Hepatocyte (in vitro differentiated cells): ENCODE measurements around the gene CELA1. TPM values are rescaled to one million over a fixed set of nuclear protein-coding genes. Genes with fewer than 3 reads are reported as not detected.
"Not testable (repeated sequence)": the region's sequence is repeated elsewhere in the genome, so short reads cannot be mapped to it uniquely, and the experiment has no call there.

Experiments used
- DNase-seq: peaks from one replicate; pipeline ENCODE4 v3.0.0-alpha.2; 2016; ENCODE audit warnings: low spot score
- H2AFZ ChIP-seq: fragments of 200-600 bp; sonication (generic); 2 replicates; pipeline ENCODE4 v1.6.0; 2016; ENCODE audit warnings: antibody characterized with exemption, mild to moderate bottlenecking
- H3K27ac ChIP-seq: fragments of 200-600 bp; sonication (generic); 2 replicates; pipeline ENCODE4 v1.5.1; 2016; ENCODE audit warnings: mild to moderate bottlenecking
- H3K27me3 ChIP-seq: fragments of 200-600 bp; sonication (generic); 2 replicates; pipeline ENCODE4 v1.6.1; 2016
- H3K36me3 ChIP-seq: fragments of 200-600 bp; sonication (generic); replicated peaks from 2 replicates; pipeline ENCODE4 v1.5.1; 2016; ENCODE audit warnings: low read depth; ENCODE audit not compliant: insufficient read depth
- H3K4me1 ChIP-seq: fragments of 200-600 bp; sonication (generic); 2 replicates; pipeline ENCODE4 v1.5.1; 2016; ENCODE audit warnings: mild to moderate bottlenecking, moderate library complexity; ENCODE audit not compliant: insufficient read depth
- H3K4me2 ChIP-seq: fragments of 200-600 bp; sonication (generic); 2 replicates; pipeline ENCODE4 v1.6.0; 2016
- H3K4me3 ChIP-seq: fragments of 200-600 bp; sonication (generic); 2 replicates; pipeline ENCODE4 v1.5.1; 2016; ENCODE audit warnings: mild to moderate bottlenecking
- H3K79me2 ChIP-seq: fragments of 200-600 bp; sonication (generic); 2 replicates; pipeline ENCODE4 v1.6.0; 2017; ENCODE audit warnings: mild to moderate bottlenecking
- H3K9me2 ChIP-seq: fragments of 200-600 bp; sonication (generic); replicated peaks from 2 replicates; pipeline ENCODE4 v1.6.0; 2017; ENCODE audit warnings: mild to moderate bottlenecking; ENCODE audit not compliant: insufficient read depth
- H3K9me3 ChIP-seq: fragments of 200-600 bp; sonication (generic); 2 replicates; pipeline ENCODE4 v1.5.1; 2016; ENCODE audit warnings: low read depth, mild to moderate bottlenecking
- H4K20me1 ChIP-seq: fragments of 200-600 bp; sonication (generic); 2 replicates; pipeline ENCODE4 v1.6.0; 2016; ENCODE audit warnings: mild to moderate bottlenecking; ENCODE audit not compliant: insufficient read depth, poor library complexity, severe bottlenecking
- CTCF ChIP-seq: fragments of 200-600 bp; sonication (generic); IDR thresholded peaks from 2 replicates; pipeline ENCODE4 v1.5.1; 2016; ENCODE audit warnings: antibody characterized with exemption, mild to moderate bottlenecking; ENCODE audit not compliant: poor library complexity
- EZH2 ChIP-seq: fragments of 200-600 bp; sonication (generic); IDR thresholded peaks from 2 replicates; pipeline ENCODE4 v1.6.1; 2016; ENCODE audit warnings: antibody characterized with exemption, mild to moderate bottlenecking, borderline replicate concordance
- EZH2phosphoT487 ChIP-seq: fragments of 200-600 bp; sonication (generic); IDR thresholded peaks from one replicate; pipeline ENCODE4 v1.6.1; 2018; ENCODE audit warnings: antibody characterized with exemption, mild to moderate bottlenecking, low read depth, moderate library complexity; ENCODE audit not compliant: unreplicated experiment, severe bottlenecking
- WGBS: methylation state at CpG from one replicate; pipeline ENCODE4 v1.1.6; 2016; ENCODE audit warnings: low lambda C conversion rate; ENCODE audit errors: missing lambda C conversion rate; 5-methylcytosine and 5-hydroxymethylcytosine counted together
- polyA plus RNA-seq: library from polyadenylated mRNA; unstranded; fragments of >200 nt; fragmentation: Nextera tagmentation; extraction: Ambion mirVana; gene quantifications from 2 replicates; pipeline ENCODE4 v1.2.1, GENCODE V29; 2016
- total RNA-seq: library from RNA; depleted of rRNA; stranded (reverse); fragments of >200 nt; gene quantifications from 2 replicates; pipeline ENCODE4 v1.2.3, GENCODE V29; 2014

CELA1 gene
- total and polyA plus RNA-seq, 2 experiments from 2014 or later: not detected

GRCh38 chr12:51341251-51342007, 5.0 kb downstream of the CELA1 start:
- H3K27ac ChIP-seq: no peak overlapping the region
- DNase-seq: peak; percentile 81
- no peaks in the 10 kb centered on the region for H3K79me2 ChIP-seq
- peak overlapping the region; percentile 77 for H3K4me2 ChIP-seq
- 34% methylated on average over 9 of the region's 9 CpGs for WGBS
- no peaks in the 10 kb centered on the region for H4K20me1 ChIP-seq
- no peaks in the 10 kb centered on the region for H3K4me1 ChIP-seq
- no peaks in the 10 kb centered on the region for H3K9me3 ChIP-seq
- TF ChIP-seq EZH2 (no peak), CTCF (peak; percentile 97)
- no peaks in the 10 kb centered on the region for H3K27me3 ChIP-seq
- no peaks in the 10 kb centered on the region for H3K9me2 ChIP-seq
- H3K36me3 ChIP-seq: no peaks in the 10 kb centered on the region
- peak overlapping the region; percentile 73 for H2AFZ ChIP-seq
- H3K4me3 ChIP-seq: no peak overlapping the region

- WGBS: 86% methylated on average over 6 of the region's 6 CpGs
- H3K36me3 ChIP-seq: no peaks in the 10 kb centered on the region
- no peak overlapping the region for H3K4me3 ChIP-seq
- no peak overlapping the region for H3K4me2 ChIP-seq
- H2AFZ ChIP-seq: no peak overlapping the region
- H3K9me3 ChIP-seq: no peaks in the 10 kb centered on the region
- H3K27me3 ChIP-seq: no peaks in the 10 kb centered on the region
- TF ChIP-seq CTCF (no peak), EZH2 (no peak), EZH2phosphoT487 (no peak)
- H3K4me1 ChIP-seq: no peaks in the 10 kb centered on the region
- no peak overlapping the region for H3K27ac ChIP-seq
- no peak for DNase-seq
- H4K20me1 ChIP-seq: no peaks in the 10 kb centered on the region
- H3K79me2 ChIP-seq: no peaks in the 10 kb centered on the region
- H3K9me2 ChIP-seq: no peaks in the 10 kb centered on the region
Observed at GRCh38 chr12:51339750-51340149, 6.7 kb downstream of the CELA1 start.

- not testable (repeated sequence) for H3K4me1 ChIP-seq, H3K27me3 ChIP-seq, H2AFZ ChIP-seq, H3K9me2 ChIP-seq, H4K20me1 ChIP-seq, DNase-seq, H3K27ac ChIP-seq, H3K4me3 ChIP-seq, H3K36me3 ChIP-seq, H3K9me3 ChIP-seq, H3K79me2 ChIP-seq, H3K4me2 ChIP-seq
Observed at GRCh38 chr12:51337336-51337735, 9.1 kb downstream of the CELA1 start.

GRCh38 chr12:51335931-51336330, 10.5 kb downstream of the CELA1 start:
- Histone ChIP-seq H3K27me3 (no peaks in the 10 kb centered on the region), H3K27ac (no peak overlapping the region)
- 86% methylated on average over 2 of the region's 2 CpGs for WGBS

More at GRCh38 chr12:51335931-51336330, 10.5 kb downstream of the CELA1 start:
- DNase-seq: no peak
- no peaks in the 10 kb centered on the region for H3K9me2 ChIP-seq
- no peaks in the 10 kb centered on the region for H3K79me2 ChIP-seq
- H2AFZ ChIP-seq: no peak overlapping the region
- no peaks in the 10 kb centered on the region for H3K36me3 ChIP-seq
- no peak overlapping the region for H3K4me3 ChIP-seq
- H3K4me1 ChIP-seq: no peaks in the 10 kb centered on the region
- H4K20me1 ChIP-seq: no peaks in the 10 kb centered on the region
- TF ChIP-seq EZH2 (no peak), CTCF (no peak), EZH2phosphoT487 (no peak)
- no peaks in the 10 kb centered on the region for H3K9me3 ChIP-seq
- no peak overlapping the region for H3K4me2 ChIP-seq
